HuH-7 (cell line): ENCODE results near the gene PRKCH.
"Not testable (repeated sequence)": the region's sequence is repeated elsewhere in the genome, so short reads cannot be mapped to it uniquely, and the experiment has no call there.

Experiments
- DNase-seq: peaks from one replicate; pipeline ENCODE4 v3.0.0; 2011; ENCODE audit warnings: low spot score

PRKCH gene

GRCh38 chr14:61460063-61460462 lies 138.7 kb downstream of the PRKCH start:
- no peak for DNase-seq

DNA sequence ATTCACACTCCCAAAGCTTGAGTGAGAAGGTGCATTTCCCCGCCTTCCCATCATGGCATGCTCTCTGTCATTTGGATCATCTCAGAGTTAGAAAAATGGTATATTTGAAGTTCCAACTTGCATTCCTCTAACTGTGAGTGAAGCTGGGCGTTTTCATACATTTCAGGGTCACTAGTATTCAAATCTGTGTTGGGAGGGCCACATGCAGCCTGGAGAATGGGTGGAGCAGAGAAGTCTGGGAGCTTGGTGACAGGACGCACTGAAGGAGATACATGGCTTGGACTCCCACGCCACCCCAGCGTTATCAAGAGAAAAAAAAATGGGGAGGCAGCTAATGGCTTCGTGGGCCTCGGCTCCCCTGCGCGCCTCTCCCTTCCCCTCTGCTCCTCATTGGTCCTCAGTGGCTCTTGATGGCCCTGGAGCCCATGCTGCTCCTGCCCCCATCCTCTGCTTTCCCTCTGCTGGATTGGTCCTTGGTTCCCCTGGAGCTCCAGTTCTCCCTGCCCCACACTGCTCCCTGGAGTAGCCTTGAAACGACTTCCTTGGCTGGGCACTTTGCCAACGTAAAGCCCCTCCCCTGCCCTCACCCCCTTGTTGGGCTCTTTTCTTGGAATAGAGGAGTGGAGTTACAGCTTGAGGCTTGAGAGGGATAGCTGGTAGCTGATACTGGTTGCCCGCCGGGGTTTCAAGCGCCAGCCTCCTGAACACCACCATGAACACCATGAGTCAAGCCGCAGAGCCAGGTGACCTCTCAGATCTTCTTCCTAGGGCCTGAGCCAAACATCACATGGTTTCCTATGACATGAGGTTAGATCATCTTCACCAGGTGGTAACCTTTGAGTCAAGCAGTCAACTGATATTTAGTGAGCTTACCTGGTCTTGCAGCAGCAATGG lies 139.6 kb downstream of the PRKCH start:
- no peak for DNase-seq

- peak; percentile 66 for DNase-seq
These were observed 140.5 kb downstream of the PRKCH start for GRCh38 chr14:61461808-61462275.

DNA sequence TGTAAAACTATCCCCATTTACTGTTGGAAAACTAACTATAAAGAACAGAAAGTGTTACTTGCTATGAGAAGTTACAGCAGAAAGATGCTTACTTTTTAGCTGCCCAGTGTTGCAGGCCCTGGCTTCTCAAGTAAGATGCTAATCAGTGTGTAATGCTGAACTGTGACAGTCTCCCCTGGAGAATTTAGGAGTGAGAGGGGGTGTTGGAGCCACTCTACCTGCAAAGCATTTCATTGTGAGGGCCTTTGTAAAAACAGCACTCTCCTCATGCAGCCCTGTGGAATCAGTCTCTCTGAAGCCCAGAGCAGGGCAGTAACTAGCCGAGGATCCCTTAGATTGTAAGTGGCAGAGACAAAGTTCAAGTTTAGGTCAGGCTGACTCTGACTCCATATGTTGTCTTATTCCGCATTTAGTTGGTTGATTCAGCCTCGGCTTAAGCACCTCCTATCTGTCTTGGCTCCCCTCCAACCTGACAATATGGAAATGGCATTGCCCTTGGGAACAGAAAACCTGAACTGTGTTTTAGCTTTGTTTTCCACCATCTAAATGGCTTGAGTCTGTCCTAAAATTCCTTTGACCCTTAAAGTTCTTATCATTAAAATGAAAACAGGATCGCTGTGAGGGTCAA lies 141.3 kb downstream of the PRKCH start:
- no peak for DNase-seq

DNA sequence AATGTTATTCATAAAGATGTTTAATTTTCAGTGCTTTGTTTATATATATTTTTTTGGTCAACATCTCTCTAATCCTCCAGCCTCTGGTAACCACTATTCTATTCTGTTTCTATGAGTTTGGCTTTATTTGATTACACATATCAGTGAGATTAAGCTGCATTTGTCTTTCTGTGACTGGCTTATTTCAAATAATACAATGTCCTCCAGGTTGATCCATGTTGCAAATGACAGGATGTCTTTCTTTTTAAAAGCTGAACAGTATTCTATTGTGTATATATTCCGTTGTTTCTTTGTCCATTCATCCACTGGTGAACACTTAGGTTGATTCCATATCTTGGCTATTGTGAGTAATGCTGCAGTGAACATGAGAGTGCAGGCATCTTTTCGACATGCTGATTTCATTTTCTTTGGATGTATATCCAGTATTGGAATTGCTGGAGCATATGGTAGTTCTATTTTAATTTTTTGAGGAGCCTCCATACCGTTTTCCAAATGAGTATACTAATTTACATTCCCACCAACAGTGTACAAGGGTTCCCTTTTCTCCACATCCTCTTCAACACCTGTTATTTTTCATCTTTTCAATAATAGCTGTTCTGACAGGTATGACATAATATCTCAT lies 142.4 kb downstream of the PRKCH start:
- no peak for DNase-seq

DNA sequence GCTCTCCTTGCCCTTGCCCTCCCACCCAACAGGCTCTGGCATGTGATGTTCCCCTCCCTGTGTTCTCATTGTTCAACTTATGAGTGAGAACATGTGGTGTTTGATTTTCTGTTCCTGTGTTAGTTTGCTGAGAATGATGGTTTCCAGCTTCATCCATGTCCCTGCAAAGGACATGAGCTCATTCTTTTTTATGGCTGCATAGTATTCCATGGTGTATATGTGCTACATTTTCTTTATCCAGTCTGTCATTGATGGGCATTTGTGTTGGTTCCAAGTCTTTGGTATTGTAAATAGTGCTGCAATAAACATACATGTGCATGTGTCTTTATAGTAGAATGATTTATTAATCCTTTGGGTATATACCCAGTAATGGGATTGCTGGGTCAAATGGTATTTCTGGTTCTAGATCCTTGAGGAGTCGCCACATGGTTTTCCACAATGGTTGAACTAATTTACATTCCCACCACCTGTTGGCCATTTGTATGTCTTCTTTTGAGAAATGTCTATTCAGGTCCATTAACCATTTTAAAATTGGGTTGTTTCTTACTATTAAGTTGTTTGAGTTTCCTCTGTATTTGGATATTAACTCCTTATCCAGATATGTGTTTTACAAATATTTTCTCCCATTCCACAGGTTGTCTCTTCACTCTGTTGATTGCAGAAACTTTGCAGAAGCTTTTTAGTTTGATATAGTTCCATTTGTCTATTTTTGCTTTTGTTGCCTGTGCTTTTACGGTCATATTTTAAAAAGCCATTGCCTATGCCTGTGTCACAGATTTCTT lies 143.4 kb downstream of the PRKCH start:
- DNase-seq = not testable (repeated sequence)

GRCh38 chr14:61466249-61466904 lies 145.0 kb downstream of the PRKCH start:
- no peak for DNase-seq

DNA sequence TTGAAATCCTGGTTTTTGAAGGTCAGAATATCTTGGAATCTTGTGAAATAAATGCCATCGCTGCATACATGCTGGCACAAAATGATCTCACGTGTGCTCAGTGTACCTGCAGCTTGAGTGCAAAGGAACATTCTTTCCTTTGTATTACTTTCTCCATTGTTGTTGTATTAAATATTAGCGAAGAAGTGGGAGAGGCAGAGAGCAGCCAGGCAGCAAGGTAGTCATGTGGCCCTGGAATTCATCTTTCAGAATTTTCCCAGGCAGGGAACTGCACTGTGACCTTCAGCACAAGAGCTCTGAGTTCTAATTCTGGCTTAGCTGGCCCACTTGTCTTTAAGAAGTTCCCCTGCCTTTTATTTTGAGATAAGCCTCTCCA lies 145.5 kb downstream of the PRKCH start:
- DNase-seq = no peak

DNA sequence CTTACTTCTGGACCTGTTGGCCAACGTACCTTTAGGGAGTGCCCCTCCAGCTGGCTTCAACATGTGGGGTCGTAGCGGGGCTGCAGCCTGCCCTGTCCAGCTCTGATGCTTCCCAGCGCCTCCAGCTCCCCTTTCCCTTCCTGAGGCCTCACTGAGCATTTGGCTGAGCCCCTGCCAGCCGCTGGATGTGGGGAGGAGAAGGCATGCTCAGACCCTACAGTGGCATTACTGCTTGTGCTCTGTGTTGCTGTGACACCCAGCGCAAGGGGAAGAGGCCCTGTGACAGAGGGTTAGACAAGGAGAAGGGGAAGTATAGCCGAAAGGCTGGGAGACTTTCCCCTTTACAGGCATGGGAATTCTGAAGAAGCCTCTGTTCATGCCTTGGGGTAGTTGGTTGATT lies 145.9 kb downstream of the PRKCH start:
- DNase-seq = no peak

GRCh38 chr14:61468063-61468825 lies 146.9 kb downstream of the PRKCH start:
- no peak for DNase-seq

GRCh38 chr14:61469781-61470180 lies 148.4 kb downstream of the PRKCH start:
- no peak for DNase-seq

GRCh38 chr14:61470261-61470960 lies 149.0 kb downstream of the PRKCH start:
- DNase-seq = no peak

DNA sequence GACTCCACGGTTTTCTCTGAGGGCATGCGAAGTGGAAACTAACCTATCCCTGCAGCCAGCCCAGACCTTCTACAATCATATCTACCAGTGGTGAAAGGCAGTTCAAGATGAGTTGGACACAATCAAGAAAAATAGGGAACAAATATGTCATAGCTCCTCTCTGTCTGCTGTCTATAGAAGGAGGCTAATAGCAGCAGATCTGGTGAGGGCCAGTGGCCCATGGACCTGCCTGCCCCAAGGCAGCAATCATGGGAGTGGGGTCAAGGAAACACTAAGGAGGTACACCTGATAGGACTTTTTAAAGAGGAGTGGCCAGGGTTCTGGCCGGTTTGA lies 149.5 kb downstream of the PRKCH start:
- no peak for DNase-seq

GRCh38 chr14:61471297-61472005 lies 150.1 kb downstream of the PRKCH start:
- DNase-seq = no peak

GRCh38 chr14:61472011-61472672 lies 150.8 kb downstream of the PRKCH start:
- DNase-seq = no peak

DNA sequence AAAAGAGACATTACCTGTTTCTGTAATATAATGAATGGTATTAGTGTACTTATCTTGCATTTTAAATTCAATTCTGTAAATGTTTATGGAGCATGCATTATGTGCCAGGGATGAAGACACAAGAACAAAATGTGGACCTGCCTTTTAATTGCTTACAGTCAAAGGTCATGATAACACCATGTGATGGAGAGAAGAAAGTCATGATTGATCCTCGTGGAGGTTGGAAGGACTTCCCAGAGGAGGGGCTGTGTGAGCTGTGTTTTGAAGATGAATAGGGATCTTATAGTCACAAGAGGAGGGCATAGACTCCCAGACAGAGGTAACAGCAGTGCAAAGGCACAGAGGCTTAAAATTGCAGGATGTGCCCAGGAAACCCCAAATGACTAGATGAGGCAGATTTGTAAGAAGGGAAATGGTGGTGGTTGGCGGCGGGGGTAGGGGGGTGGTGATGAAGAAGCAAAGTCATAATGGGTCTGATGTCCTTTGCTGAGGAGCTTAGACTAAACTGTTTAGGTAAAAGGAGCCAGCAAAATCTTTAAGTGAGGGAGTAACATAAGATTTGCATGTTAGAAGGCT lies 151.5 kb downstream of the PRKCH start:
- no peak for DNase-seq

DNA sequence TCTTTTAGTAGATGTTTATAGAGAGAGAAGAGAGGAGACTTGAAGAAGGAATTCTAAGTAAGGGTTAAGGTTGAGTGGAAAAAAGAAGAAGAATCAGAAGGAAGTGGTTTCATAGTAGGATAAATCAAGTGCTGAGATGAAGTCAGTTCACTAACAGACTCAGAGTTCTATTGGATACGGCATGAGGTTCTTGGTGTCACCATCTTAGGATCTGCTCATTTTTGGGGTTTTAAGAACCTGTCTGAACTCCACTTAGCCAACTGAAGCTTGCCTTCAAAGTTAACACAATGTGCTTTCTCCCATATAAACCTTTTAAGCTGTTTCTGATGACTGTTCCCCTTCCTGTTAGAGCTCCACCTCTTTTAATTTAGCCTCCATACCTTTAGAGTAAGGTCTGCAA lies 152.6 kb downstream of the PRKCH start:
- DNase-seq = no peak

DNA sequence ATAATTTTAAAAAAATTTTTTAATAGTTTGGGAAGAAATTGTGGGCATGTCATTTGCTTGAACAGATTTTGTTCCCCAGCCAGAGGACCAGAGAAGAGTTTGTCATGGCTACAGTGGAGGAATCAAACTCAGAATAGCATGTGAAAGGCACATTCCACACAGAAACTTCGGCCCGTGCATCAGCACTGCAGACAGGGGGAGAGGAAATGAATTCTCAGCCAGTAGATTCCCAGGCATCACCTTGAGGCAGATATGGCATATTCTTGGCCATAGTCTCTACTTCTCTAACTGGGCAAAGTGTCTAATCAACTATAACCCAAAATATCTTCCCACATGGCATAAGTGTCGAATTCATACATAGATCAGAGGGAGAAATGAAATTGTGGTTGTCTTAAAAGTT lies 153.3 kb downstream of the PRKCH start:
- no peak for DNase-seq

- DNase-seq = peak; percentile 67
These were observed 153.9 kb downstream of the PRKCH start for GRCh38 chr14:61475316-61475715.
